Bronchial epithelial cell (primary cell): ENCODE data around the gene ATP4B. TPM values are rescaled to one million over a fixed set of nuclear protein-coding genes. Genes with fewer than 3 reads are reported as not detected.

Experiments used
- DNase-seq: peaks from one replicate; pipeline ENCODE4 v3.0.0-alpha.2; 2010; ENCODE audit warnings: low read depth
- FAIRE-seq: peaks from 2 replicates; lab custom pipeline; 2011; peaks lifted over from hg19 to GRCh38; lab: Jason Lieb, UNC
- H3K27me3 ChIP-seq: 2 replicates; pipeline ENCODE4 v1.5.1; 2011; ENCODE audit warnings: low read length; ENCODE audit not compliant: control insufficient read depth, insufficient read depth
- H3K36me3 ChIP-seq: 2 replicates; pipeline ENCODE4 v1.5.1; 2011; ENCODE audit warnings: low read length; ENCODE audit not compliant: control insufficient read depth, insufficient read depth
- H3K4me3 ChIP-seq: 2 replicates; pipeline ENCODE4 v1.5.1; 2011; ENCODE audit warnings: mild to moderate bottlenecking, low read depth, low read length, control low read depth
- CTCF ChIP-seq: IDR thresholded peaks from 2 replicates; pipeline ENCODE4 v1.5.1; 2011; ENCODE audit warnings: mild to moderate bottlenecking, moderate library complexity, low read length, control low read depth, inconsistent platforms; ENCODE audit not compliant: insufficient read depth, severe bottlenecking
- total RNA-seq: library from RNA; depleted of rRNA; stranded (reverse); fragments of >200 nt; gene quantifications from 2 replicates; pipeline ENCODE4 v1.2.1, GENCODE V29; 2014

Gene ATP4B
- total RNA-seq, 1 donor from 2014 or later = not detected

DNA sequence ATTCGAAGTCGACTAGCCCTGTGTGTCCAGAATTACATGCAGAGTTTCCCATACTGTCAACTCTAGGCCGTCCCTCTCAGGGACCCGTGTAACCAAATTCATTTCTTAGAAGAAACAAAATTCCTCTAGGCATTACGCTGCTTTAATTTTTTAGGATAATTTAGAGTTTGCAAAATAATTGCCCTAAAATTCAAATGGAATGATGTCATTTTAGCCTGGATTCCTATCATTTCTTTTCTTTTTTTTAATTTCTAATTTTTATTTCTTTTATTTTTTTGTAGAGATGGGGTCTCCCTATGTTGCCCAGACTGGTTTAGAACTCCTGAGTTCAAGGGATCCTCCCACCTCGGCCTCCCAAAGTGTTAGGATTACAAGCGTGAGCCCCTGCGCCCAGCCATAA is 1.3 kb upstream of the ATP4B start:
- FAIRE-seq = no peak
- no peak for TF ChIP-seq CTCF
- H3K36me3 ChIP-seq = no peaks in the 10 kb centered on the region

DNA sequence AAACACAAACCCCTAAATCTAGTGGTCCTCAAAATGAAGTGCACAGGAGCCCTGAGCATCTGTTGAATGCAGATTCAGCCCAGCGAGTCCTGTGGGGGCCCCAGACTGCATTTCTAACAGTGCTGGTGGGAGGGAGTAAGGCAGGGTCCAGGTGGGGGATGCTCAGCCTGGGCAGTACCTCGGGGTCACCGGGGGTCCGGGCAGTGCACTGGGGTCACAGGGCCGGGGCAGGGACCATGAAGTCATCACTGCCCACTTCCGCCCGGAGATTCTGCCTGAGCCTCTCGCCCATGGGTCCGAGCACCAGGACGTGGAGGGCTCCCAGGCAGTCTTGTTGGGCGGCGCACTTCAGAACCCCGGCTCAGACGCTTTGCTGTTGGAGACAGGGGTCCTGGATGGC is 838 bp upstream of the ATP4B start:
- no peak for DNase-seq
- no peak for TF ChIP-seq CTCF

More for the DNA sequence above, 1.3 kb upstream of the ATP4B start:
- Histone ChIP-seq H3K4me3 (no peak overlapping the region), H3K27me3 (peaks cover 2% of the 10 kb centered on the region)
- DNase-seq = no peak

GRCh38 chr13:113656831-113657671 is 947 bp downstream of the ATP4B start:
- TF ChIP-seq CTCF = no peak
- Histone ChIP-seq H3K4me3 (no peak overlapping the region), H3K27me3 (peaks cover 2% of the 10 kb centered on the region), H3K36me3 (no peaks in the 10 kb centered on the region)
- DNase-seq (no peak), FAIRE-seq (no peak)

More for the DNA sequence above, 838 bp upstream of the ATP4B start:
- FAIRE-seq = no peak
- Histone ChIP-seq H3K36me3 (no peaks in the 10 kb centered on the region), H3K27me3 (peaks cover 2% of the 10 kb centered on the region), H3K4me3 (no peak overlapping the region)

- DNase-seq (no peak), FAIRE-seq (no peak)
- Histone ChIP-seq H3K4me3 (no peak overlapping the region), H3K36me3 (no peaks in the 10 kb centered on the region), H3K27me3 (peaks cover 2% of the 10 kb centered on the region)
- TF ChIP-seq CTCF = no peak
Observed at GRCh38 chr13:113656003-113656588, 1.9 kb downstream of the ATP4B start.

DNA sequence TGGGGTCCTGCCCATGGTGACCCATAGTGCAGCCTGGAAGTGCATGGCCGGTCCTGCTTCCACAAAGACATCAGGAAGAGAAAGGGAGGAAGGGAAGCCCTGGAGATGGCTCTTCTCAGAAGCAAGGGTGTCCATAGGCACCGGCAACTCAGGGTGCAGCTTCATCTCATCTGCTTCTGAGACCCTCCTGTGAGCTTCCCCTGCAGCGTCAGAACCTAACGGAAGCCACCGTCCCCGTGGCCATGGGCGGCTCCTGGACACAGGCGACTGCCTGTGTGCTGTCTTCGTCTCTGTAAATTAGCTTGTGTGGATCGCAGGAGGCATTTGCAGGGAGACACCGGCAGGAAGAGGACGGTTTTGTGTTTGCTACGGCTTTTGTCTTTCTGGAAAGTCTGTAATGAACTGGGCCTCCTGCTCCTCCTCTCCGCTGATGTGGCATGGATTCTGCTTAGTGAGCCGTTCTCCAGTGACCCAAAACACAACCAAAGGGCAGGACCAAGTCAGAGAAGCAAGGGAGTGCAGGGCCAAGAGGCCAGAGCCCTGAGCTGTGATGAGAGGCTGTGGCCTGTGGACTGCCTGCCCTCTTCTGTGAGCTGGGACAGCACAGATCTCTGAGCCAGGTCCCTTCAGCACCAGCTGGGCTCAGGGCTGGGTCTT is 2.5 kb downstream of the ATP4B start:
- Histone ChIP-seq H3K4me3 (no peak overlapping the region), H3K36me3 (no peaks in the 10 kb centered on the region), H3K27me3 (peaks cover 2% of the 10 kb centered on the region)
- TF ChIP-seq CTCF = no peak
- FAIRE-seq (no peak), DNase-seq (no peak)
